KOPT-K1 (cell line): Measurements from ENCODE around the gene TMEM143.

Experiments
- H3K27ac ChIP-seq: fragments of 200-600 bp; sonication (generic); 2 replicates; pipeline ENCODE4 v1.5.1; 2016; ENCODE audit warnings: antibody characterized with exemption, mild to moderate bottlenecking, low read depth, low read length; ENCODE audit not compliant: poor library complexity, severe bottlenecking
- H3K36me3 ChIP-seq: fragments of 200-600 bp; sonication (generic); 2 replicates; pipeline ENCODE4 v1.5.1; 2017; ENCODE audit warnings: antibody characterized with exemption, mild to moderate bottlenecking, low read length, moderate library complexity; ENCODE audit not compliant: insufficient read depth
- H3K9me3 ChIP-seq: fragments of 200-600 bp; sonication (generic); 2 replicates; pipeline ENCODE4 v1.5.1; 2017; ENCODE audit warnings: antibody characterized with exemption, low read length, mild to moderate bottlenecking; ENCODE audit not compliant: insufficient read depth, poor library complexity, severe bottlenecking

Gene TMEM143

GRCh38 chr19:48353677-48354076 is 10.1 kb downstream of the TMEM143 start:
- Histone ChIP-seq H3K9me3 (no peaks in the 10 kb centered on the region), H3K27ac (no peak overlapping the region), H3K36me3 (no peaks in the 10 kb centered on the region)

DNA sequence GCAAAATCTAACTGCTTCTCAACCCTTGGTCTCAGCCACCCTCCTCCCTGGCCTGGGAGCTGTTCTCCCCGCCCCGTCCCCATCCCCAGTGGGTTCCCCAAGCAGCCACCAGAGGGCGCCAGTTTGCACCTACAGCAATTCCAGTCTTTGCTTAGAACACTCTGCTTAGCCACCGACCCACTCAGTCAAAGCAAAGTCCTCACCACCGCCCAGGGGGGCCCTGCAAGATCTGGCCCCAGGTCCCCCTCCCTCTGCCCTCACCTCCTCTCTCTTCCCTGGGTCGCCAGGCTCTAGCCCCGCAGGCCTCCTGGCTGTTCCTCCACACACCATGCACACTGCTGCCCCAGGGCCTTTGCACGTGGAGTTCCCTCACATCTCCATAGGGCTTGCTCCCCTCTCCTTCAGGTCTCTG is 12.4 kb downstream of the TMEM143 start:
- H3K36me3 ChIP-seq: no peaks in the 10 kb centered on the region
- H3K27ac ChIP-seq: no peak overlapping the region
- H3K9me3 ChIP-seq: no peaks in the 10 kb centered on the region

- Histone ChIP-seq H3K27ac (no peak overlapping the region), H3K36me3 (no peaks in the 10 kb centered on the region), H3K9me3 (no peaks in the 10 kb centered on the region)
Measured at GRCh38 chr19:48350856-48351255, 12.9 kb downstream of the TMEM143 start.

DNA sequence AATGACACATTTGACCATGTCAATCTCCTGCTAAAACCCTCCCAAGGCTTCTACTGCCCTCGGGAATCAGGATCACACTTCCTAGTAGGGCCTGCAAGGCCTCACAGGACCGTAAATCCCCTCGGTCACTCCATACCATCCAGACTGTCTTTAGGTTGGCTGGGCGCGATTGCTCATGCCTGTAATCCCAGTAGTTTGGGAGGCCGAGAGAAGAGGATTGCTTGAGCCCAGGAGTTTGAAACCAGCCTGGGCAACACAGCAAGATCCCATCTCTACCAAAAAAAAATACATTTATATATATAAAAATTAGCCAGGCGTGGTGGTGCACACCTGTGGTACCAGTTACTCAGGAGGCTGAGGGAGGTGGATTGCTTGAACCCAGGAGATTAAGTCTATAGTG is 15.0 kb downstream of the TMEM143 start:
- Histone ChIP-seq H3K36me3 (no peaks in the 10 kb centered on the region), H3K27ac (no peak overlapping the region), H3K9me3 (no peaks in the 10 kb centered on the region)

- Histone ChIP-seq H3K27ac (no peak overlapping the region), H3K36me3 (no peaks in the 10 kb centered on the region), H3K9me3 (no peaks in the 10 kb centered on the region)
Measured at GRCh38 chr19:48348045-48348444, 15.7 kb downstream of the TMEM143 start.

DNA sequence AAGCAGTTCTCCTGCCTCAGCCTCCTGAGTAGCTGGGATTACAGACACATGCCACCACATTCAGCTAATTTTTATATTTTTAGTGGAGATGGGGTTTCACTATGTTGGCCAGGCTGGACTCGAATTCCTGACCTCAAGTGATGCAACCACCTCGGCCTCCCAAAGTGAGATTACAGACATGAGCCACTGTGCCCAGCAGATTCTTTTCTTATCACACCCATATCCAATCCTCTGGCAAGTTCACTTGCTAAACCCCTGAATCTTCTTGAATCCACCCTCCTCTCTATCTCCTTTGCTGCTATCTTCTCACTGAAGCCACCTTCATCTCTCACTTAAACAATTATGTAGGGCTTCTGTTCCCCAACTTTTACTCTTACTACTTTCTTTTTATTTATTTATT is 17.5 kb downstream of the TMEM143 start:
- Histone ChIP-seq H3K27ac (no peak overlapping the region), H3K9me3 (no peaks in the 10 kb centered on the region), H3K36me3 (no peaks in the 10 kb centered on the region; the same call in 1 of the 2 replicates)

GRCh38 chr19:48344892-48345291 is 18.8 kb downstream of the TMEM143 start:
- Histone ChIP-seq H3K27ac (no peak overlapping the region), H3K9me3 (no peaks in the 10 kb centered on the region), H3K36me3 (no peaks in the 10 kb centered on the region; the same call in 1 of the 2 replicates)

DNA sequence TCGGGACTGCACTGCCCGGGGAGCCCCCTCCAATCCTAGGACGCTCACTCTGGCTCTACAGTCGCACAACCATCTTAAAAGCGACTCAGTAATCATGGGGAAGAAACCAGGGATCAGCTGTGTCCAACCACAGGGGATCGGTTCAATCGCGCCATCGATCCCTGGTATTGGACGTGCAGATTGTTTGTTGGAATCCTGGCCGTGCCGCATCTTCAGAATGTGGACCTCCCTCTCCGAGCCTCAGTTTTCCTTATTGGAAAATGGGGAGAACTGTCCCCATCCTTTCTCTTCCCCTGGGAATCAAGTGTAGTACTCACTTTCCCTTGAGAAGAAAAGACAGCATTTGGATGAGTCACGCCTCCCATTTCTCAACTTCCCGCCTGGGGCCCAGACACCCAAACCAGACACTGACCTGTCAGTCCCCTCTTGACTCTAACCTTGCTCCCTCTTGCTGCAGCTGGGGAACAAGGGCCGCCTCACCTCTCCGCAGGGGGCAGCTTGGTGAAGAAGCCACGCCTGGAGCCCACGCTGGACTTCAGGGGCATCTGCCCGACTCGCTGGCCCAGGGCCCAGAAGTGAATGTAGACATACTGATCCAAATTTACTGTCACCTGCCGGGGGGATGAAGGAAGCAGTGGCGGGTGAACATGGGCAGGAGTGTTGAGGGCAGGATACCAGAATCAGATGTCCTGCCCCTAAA is 20.7 kb downstream of the TMEM143 start:
- no peak overlapping the region for H3K27ac ChIP-seq
- no peaks in the 10 kb centered on the region; the same call in 1 of the 2 replicates for H3K36me3 ChIP-seq
- no peaks in the 10 kb centered on the region for H3K9me3 ChIP-seq

GRCh38 chr19:48342414-48342738 is 21.4 kb downstream of the TMEM143 start:
- H3K9me3 ChIP-seq: no peaks in the 10 kb centered on the region
- H3K27ac ChIP-seq: no peak overlapping the region
- no peaks in the 10 kb centered on the region; the same call in 1 of the 2 replicates for H3K36me3 ChIP-seq

DNA sequence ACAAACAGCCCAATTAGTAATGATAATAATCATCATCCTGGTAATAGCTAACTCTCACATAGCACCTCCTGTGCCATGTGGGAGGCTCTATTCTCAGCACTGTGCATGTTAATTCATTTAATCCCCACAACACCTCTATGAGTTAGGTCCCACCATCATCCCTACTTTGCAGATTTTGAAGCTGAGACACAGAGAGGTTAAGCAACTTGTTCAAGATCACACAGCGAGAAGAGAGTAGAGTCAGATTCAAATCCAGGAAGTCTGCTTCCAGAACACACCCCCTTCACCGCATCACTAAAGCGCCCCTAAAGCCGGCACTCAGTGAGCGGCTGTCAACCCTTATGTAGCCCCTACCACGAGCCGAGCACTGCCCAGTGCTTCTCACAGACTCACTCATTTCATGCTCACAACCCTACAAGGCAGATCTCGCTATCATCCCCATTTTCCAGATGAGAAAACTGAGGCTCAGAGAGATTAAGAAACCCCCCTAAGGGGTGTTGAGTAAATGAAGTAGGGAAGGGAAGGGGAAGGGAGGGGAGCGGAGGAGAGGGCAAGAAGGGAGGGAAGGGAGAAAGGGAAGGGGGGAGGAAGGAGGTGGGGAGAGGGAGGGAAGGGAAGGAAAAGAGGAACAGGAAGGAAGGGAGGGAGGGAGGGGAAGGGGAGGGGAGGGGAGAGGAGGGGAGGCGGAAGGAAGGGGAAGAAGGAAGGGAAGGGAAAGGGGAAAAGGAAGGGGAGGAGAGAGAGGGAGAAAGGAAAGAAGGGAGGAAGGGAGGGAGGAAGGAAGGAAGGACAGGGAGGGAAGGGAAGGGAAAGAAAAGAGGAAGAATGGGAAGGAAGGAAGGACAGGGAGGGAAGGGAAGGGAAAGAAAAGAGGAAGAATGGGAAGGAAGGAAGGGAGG is 22.0 kb downstream of the TMEM143 start:
- H3K9me3 ChIP-seq: no peaks in the 10 kb centered on the region
- H3K27ac ChIP-seq: no peak overlapping the region
- no peaks in the 10 kb centered on the region; the same call in 1 of the 2 replicates for H3K36me3 ChIP-seq

DNA sequence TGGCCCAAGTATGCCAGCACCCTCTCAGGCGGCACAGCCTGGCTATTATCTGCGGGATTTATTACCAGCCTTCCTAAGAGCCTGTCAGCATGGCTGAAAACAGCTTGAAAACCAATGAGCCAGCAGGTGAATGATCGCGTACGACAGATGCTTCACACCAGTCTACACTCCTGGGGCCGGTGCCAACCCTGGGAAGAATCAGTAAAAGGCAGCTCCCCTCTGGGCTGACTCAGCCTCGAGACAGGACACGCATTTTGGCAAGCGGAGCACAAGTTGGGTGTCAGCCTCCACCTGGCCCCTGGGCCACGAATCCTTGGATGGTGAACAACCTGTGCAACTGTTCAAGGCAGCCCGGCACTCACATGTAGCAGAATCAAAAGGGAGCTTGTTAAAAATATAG is 22.7 kb downstream of the TMEM143 start:
- Histone ChIP-seq H3K36me3 (no peaks in the 10 kb centered on the region; the same call in 1 of the 2 replicates), H3K9me3 (no peaks in the 10 kb centered on the region), H3K27ac (no peak overlapping the region)

DNA sequence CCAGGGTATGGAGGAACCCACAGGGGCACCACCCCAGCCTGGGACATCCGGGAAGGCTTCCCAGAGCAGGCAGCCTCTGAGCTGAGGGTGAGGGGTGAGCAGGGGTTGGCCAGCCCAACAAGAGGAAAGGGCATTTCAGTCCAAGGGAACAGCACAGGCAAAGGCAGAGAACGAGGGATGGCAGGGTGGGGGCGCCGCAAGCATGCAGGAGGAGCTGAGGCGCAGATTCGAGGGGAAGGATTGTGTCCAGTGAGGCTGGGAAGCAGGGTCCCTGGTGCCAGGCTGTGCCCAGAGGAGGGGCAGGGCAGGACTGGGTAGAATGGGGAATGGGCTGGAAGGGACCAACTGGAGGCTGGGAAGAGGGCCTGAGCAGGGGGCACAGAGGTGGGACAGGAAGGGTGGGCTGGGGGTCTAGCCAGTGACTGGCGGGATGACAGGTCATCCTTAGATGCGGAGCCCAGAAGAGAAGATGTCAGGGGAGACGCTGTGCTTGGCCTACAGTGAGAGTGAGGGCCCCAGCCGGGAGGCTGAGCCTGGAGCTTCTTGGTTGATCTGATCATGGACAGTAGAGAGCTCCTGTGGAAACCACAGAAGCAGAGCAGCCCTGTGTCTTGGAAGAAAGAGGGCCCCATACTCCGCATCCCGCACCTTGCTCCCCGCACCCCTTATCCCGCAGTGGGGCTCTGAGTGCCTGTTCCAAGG is 24.8 kb downstream of the TMEM143 start:
- H3K36me3 ChIP-seq: no peaks in the 10 kb centered on the region; the same call in 1 of the 2 replicates
- no peaks in the 10 kb centered on the region for H3K9me3 ChIP-seq
- no peak overlapping the region for H3K27ac ChIP-seq

DNA sequence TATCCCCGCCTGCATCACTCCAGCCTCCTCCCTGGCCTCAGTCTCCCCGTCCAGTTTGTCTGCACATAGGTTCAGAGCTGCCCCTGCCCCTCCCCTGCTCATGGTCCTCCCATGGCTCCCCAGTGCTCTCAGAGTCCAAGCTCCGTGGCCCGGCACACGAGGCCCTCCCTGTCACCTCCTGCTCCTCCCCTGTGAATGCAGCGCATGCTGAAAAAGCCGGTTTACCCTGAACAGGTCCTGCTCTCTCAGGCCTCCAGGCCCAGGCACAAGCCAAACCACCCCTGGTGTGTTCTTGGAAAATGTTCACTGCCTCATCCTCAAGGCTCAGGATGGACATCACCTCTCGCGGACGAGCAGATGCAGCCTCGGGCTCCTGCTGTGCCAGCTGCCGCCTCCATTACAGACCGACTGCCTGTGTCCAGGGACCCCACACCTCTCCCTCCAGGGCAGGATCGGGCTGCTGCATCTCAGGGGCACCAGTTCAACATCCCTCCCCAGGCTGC is 25.4 kb downstream of the TMEM143 start:
- no peak overlapping the region for H3K27ac ChIP-seq

DNA sequence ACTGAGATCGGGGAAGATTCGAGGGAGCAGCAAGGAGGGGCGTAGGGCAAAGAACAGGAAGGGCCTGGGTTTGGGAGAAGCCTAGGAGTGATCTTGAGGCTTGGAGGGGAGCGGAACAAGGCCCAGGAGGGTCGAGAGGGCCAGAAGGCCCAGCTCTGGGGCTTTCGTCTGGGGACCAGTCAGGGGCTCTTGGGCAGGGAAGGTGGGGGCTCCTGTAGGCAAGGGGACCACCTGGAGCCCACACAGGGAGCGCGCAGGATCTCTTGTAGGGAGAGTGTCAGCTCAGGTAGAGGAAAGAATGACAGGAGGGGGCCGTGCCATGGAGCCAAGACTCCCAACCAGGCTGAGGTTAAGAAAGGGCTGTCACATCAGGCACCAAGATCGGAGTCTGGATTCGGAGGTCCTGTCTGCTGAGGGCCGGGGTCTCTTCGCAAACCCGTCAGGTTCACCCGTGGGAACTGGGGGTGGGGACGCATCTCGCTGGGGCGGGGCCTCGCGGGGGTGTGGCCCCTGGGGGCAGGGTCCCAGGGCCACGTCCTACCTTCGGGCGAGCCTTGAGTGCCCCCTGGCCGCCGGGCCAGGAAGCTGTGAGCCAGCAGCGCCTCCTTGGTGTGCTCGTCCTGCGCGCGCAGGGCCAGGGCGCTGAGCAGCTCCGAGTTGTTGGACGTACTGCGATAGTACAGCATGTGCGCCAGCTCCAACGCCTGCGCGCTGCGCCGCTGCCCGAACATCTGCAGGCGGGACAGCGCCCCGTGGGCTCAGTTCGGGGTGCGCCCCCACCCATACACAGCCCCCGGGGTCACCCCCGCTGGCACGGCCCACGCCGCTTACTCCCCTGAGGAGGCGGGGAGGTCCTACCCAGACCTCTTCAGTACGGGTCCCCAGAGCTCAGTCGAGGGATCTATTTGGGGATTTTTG is 30.0 kb downstream of the TMEM143 start:
- Histone ChIP-seq H3K36me3 (no peaks in the 10 kb centered on the region), H3K27ac (peak overlapping the region; percentile 88), H3K9me3 (peaks cover 5% of the 10 kb centered on the region)

More for the DNA sequence above, 25.4 kb downstream of the TMEM143 start:
- no peaks in the 10 kb centered on the region for H3K9me3 ChIP-seq
- H3K36me3 ChIP-seq: no peaks in the 10 kb centered on the region; the same call in 1 of the 2 replicates
